Activated effector memory CD4-positive, alpha-beta T cell treated with Interleukin-2 at 50 U/mL for 16 hours (primary cell): Measurements from ENCODE around the gene ANKRD33B.

Experiments used
- DNase-seq: peaks from one replicate; pipeline ENCODE4 v3.0.0-alpha.2; 2020

ANKRD33B gene

GRCh38 chr5:10580531-10581423 is 16.9 kb downstream of the ANKRD33B start:
- no peak for DNase-seq

- DNase-seq = no peak
These were observed 17.5 kb downstream of the ANKRD33B start for GRCh38 chr5:10581424-10581748.

DNA sequence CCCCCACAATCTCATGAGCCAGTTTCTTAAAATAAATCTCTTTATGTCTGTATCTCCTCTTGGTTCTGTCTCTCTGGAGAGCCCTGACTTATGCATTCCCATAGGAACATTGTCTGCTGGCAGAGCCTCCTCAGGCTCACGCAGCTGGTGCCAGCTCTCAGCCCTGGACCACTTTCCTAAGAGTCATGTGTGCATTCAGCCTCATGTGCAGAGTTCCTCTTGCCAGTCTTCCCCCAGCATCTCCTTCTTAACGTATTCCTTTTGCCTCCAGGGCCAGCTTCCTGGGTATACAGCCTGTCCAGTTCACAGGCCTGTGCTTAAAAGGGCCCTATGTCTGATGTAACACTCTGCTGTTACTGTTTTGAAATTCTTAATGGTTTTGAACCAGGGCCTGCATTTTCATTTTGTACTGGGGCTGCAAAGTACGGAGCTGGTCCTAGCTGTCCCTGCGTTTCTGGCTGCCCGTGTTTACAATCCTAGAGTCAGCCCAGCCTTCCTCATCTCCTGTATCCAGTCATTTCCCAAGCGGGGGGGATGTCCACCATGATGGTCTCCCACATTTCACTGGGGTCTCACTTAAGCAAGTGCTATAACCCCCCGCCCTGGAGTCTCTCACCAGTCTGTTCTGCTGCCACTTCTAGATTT is 18.1 kb downstream of the ANKRD33B start:
- no peak for DNase-seq

GRCh38 chr5:10582512-10582897 is 18.6 kb downstream of the ANKRD33B start:
- no peak for DNase-seq

DNA sequence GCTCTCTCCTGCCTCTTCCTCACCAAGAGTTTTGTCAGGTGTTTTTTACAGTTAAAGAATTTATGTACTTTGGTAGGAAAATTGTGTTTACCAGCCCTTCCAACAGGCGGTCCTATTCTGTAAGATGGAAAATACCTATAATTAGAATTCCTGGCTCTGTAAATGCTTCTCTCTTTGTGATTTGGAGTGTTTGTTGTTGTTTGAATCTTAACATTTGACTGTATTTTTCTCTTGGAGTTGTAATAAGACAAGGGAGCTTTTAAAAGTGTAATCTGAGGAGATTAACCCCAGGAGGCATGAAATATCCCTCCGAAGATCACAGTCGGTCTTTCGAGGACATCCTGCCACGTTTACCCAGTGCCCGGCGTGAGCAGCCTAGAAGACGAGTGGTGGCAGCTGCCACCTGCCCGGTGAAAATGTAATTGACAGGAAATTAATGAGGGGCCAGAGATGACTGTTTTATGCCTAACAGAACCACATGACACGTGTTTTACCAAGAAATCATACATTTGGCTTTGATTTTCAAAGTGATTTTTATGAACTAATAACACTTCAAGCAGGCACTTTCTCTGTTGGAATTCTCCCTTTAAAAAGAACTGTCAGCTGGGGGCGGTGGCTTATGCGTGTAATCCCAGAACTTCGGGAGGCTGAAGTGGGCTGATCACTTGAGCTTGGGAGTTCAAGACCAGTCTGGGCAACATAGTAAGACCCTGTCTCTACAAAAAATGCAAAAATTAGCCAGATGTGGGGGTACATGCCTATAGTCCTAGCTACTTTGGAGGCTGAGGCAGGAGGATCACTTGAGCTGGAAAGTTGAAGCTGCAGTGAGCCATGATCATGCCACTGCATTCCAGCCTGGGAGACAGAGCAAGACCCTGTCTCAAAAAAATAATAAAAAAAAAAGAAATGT is 20.0 kb downstream of the ANKRD33B start:
- no peak for DNase-seq

DNA sequence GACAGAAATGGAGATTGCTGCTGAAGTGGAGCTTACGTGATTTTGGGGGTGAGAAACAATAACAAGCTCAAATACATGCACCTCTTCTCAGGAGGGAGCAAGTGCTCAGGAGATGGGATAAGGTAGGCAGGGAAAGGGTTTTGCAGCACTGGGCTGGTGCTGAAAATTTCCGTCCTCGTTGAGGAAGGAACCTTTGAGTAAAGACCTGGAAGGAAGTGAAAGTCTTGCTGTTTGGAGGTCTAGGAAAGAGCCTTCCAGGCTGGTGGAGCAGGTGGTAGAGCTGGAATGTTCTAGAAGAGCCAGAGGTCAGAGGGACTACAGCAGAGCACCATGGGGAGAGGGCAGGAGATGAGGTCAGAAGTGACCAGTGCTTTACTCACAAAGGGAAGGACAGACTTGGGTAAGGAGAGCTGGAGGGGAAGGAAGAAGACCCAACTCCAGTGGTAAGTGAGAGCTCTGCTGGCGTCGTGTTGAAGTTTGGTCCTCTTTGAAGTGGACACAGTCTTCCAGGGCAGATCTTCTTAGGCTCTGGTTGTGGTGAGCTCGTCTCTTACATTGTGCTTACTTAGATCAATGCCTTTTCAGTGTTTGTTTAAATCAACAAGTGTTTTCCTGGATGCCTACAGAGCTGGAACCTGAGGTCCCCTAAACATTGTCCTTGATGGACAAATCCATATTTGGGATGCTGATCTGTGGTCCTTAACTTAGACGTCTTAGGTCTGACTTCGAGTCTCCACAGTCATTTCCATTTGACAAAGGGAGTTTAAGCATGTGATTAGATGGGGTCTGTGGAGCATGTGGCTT is 21.0 kb downstream of the ANKRD33B start:
- no peak for DNase-seq

DNA sequence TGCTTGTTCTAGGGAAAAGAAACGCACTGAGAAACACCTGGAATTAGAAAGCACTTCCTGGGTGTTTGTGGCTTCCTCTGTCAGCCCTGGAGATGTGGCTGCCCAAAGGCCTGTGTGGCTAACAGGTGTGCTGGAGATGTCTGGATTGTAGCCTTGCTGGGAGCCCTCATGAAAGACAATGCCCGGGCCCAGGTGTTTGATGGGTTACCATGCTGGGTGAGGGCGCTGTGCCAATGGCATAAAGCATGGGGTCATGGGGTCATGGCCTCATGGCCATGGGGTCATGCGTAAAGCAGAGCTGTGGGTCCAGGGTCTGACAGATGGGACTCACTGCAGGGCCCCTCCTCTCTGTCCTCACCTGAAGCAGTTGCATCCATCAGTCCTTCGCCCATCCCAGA is 21.6 kb downstream of the ANKRD33B start:
- no peak for DNase-seq

DNA sequence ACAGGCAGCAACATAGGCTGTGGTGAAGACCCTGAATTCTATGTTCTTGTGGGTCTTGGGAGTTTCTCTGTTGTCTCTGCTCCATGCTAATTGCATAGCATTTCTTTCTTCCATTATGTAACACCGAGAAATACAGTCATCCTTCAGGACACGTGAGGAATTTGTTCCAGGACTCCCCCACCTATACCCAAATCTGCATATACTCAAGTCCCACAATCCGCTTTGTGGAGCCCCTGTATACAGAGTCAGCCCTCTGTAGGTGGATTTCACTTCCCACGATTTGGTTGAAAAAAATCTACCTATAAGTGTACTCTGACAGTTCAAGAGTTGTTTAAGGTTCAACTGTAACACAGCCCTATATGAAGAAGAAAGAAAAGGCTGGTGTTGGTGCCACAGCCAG is 22.1 kb downstream of the ANKRD33B start:
- no peak for DNase-seq

DNA sequence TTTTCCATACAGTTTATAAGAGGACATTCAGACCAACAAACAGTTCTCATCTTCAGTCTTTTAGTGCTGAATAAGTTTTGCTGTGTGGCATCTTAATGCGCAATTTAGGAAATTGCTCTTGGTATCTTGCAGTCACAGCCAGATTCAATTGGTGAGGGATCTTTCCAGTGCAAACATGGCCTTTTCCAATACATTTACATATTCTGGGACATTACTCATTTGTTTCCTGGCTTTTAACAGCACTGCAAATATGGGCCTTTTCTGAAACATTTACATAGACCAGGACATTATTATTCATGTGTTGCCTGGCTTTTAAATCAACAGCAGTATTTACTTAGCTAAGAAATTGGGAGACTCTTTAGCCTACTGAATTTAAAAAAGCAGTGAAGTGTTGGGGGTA is 22.7 kb downstream of the ANKRD33B start:
- no peak for DNase-seq

DNA sequence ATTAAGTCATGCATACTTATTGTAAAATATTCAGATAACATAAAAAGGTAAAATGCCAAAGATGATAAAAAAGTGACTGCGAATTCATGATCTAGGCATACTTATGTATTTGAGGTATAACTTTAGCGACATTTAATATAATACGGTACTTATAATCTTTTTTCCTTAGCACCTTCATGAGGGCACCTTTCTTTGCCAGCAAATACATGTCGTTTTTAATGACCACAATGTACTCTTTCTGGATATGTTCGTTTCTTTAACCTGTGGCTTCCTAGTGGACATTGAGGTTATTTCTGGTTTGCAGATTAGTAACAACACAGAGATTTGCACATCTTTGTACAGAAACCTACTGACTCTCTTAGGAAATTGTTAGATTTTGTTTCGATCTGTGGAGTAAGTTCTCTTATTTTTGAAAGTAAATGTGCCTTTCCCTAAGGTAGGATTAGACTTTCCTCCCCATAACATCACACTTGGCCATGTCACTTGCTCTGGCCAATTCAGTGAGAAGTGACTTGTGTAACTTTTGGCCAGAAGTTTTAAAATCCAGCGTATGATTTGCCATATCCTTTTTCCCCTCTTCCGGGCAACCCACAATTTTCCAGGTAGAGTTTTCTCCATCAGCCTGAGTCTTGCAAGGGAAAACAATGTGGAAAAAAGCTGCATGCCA is 24.4 kb downstream of the ANKRD33B start:
- DNase-seq = no peak

DNA sequence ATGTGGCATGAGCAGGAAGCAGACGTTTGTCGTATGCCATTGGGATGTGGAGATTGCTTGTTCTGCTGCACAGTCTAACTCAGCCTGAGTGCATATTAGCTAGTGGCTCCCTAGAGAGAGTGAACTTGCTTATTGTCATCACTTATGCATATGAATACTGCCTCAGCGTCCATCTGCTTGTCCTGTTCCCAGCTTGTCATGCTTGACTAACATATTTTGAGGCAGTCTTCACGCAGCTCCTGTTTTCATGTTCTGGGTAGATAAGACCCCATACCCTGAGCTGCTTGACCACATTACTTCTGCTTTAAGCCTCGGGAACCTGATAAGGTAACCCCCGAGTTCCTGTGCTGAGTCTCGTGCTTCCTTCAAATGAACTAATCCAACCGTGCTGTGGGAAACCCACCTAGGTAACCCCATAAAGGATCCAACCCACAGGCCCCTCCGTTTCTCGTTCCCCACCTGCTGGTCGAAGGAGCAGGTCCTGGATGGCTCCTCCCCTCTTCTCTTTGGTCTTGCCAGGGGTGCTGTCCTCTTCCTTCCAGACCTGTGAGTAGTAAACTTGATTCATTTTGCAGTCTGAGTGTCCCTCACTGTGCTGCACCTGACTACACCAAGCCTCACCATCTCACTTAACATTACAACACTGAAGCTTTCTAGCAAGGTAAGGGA is 25.0 kb downstream of the ANKRD33B start:
- DNase-seq = no peak

- no peak for DNase-seq
These were observed 26.5 kb downstream of the ANKRD33B start for GRCh38 chr5:10590226-10590999.

GRCh38 chr5:10591159-10591558 is 27.3 kb downstream of the ANKRD33B start:
- no peak for DNase-seq

GRCh38 chr5:10591966-10592365 is 28.1 kb downstream of the ANKRD33B start:
- DNase-seq = no peak

DNA sequence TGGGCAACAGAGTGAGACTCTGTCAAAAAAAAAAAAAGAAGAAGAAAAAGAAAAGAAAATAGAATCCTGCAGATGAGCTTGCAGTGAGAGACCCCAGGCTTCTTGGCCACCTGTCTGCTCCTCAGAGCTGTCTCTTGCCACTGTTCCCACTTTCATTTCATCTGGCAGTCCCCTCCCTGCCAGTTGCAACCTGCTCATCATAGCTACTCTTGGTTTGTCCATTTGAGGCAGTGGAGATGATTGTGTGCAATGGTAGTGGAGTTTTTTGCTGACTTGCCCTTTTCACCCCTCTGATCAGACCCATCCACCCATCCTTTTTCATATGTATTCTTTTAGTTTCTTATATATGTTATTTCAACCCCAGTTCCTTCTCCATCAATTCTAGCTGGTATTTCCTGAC is 28.7 kb downstream of the ANKRD33B start:
- DNase-seq = no peak

GRCh38 chr5:10593531-10594181 is 29.8 kb downstream of the ANKRD33B start:
- no peak for DNase-seq

GRCh38 chr5:10594591-10595210 is 30.8 kb downstream of the ANKRD33B start:
- no peak for DNase-seq

DNA sequence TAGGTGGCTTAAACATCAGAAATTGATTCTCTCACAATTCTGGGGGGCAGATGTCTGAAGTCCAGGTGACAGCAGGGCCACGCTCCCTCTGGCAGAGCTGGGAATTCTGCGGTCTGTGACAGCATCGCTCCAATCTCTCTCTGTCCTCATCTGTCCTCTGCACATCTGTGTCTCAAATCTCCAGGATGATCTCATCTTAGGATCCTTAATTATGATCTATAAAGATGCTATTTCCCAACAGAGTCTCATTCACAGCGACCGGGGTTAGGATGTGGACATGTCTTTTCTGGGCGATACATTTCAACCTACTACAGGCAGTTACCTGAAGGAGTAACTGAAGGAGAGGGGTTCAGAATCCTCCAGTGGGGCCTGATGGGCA is 31.4 kb downstream of the ANKRD33B start:
- no peak for DNase-seq

DNA sequence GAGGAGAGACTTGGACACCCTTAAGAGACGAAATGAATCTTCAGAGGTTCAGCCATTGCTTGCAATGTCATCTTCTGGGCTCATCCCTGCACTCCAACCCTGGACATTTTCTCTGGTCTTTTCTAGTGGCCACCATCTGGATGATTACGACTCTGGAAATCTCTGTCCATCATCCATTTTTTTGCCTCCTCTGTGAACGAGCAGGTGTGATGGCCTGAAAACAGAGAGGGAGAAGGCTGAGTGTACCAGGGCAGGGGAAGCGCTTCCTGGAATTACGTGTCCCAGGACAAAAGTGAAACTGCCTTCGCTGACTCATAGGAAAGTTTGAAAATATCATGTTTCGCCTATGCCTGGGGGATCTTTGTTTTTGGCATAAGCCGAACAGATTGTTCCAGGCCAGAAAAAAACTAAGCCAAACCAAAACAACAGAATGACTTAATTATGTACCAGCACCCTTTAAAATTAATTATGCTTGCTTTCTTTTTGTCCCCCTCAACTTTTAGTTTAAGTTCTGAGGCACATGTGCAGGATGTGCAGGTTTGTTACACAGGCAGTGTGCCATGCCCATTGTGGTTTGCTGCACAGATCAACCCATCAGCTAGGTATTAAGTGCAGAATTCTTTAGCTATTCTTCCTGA is 31.9 kb downstream of the ANKRD33B start:
- DNase-seq = peak; percentile 4
